Keratinocyte (primary cell): Measurements from ENCODE around the gene CALML3. TPM values are rescaled to one million over a fixed set of nuclear protein-coding genes. Genes with fewer than 3 reads are reported as not detected.

Source experiments
- DNase-seq: peaks from one replicate; pipeline ENCODE4 v3.0.0-alpha.2; 2011; ENCODE audit warnings: low read depth, missing footprints, low spot score
- FAIRE-seq: peaks from 2 replicates; lab custom pipeline; 2011; peaks lifted over from hg19 to GRCh38; lab: Jason Lieb, UNC
- H2AFZ ChIP-seq: 2 replicates; pipeline ENCODE4 v1.6.0; 2012; ENCODE audit warnings: low read length, control low read depth, inconsistent platforms; ENCODE audit not compliant: control insufficient read depth
- H3K27ac ChIP-seq: 2 replicates; pipeline ENCODE4 v1.5.1; 2011; ENCODE audit warnings: low read length; ENCODE audit not compliant: control insufficient read depth, insufficient read depth
- H3K27me3 ChIP-seq: 3 replicates; pipeline ENCODE4 v1.6.0; 2011; ENCODE audit warnings: low read length; ENCODE audit not compliant: control insufficient read depth, insufficient read depth; ENCODE audit errors: extremely low read depth
- H3K36me3 ChIP-seq, 2 experiments: 2 replicates in 1 of 2; 3 replicates in 1 of 2; pipeline ENCODE4 v1.5.1; 2011; ENCODE audit warnings: low read length in 2 of 2, mild to moderate bottlenecking in 1 of 2; ENCODE audit not compliant: control insufficient read depth in 2 of 2, insufficient read depth in 2 of 2; ENCODE audit errors: extremely low read depth in 1 of 2
- H3K4me1 ChIP-seq: 3 replicates; pipeline ENCODE4 v1.5.1; 2011; ENCODE audit warnings: low read length; ENCODE audit not compliant: control insufficient read depth, insufficient read depth; ENCODE audit errors: extremely low read depth
- H3K4me2 ChIP-seq: 3 replicates; pipeline ENCODE4 v1.6.0; 2011; ENCODE audit warnings: low read depth, low read length; ENCODE audit not compliant: control insufficient read depth, insufficient read depth; ENCODE audit errors: extremely low read depth
- H3K4me3 ChIP-seq, 3 experiments: fragments of 200-600 bp in 1 of 3; sonication (generic) in 1 of 3; 2 replicates in 2 of 3; 3 replicates in 1 of 3; pipeline ENCODE4 v1.5.1; 2011 to 2016; ENCODE audit warnings: low read length in 3 of 3, mild to moderate bottlenecking in 3 of 3, control low read depth in 2 of 3, inconsistent platforms in 1 of 3, low read depth in 1 of 3, mixed read lengths in 1 of 3, mixed run types in 1 of 3, moderate library complexity in 1 of 3; ENCODE audit not compliant: control insufficient read depth in 2 of 3, insufficient read depth in 2 of 3; ENCODE audit errors: extremely low read depth in 1 of 3
- H3K79me2 ChIP-seq: 2 replicates; pipeline ENCODE4 v1.6.0; 2012; ENCODE audit warnings: low read length; ENCODE audit not compliant: control insufficient read depth, insufficient read depth
- H3K9ac ChIP-seq: 3 replicates; pipeline ENCODE4 v1.6.0; 2011; ENCODE audit warnings: low read length; ENCODE audit not compliant: control insufficient read depth, insufficient read depth; ENCODE audit errors: extremely low read depth
- H3K9me1 ChIP-seq: 3 replicates; pipeline ENCODE4 v1.6.0; 2011; ENCODE audit warnings: low read length; ENCODE audit not compliant: control insufficient read depth, insufficient read depth; ENCODE audit errors: extremely low read depth
- H3K9me3 ChIP-seq: 2 replicates; pipeline ENCODE4 v1.5.1; 2012; ENCODE audit warnings: low read depth, low read length; ENCODE audit not compliant: control insufficient read depth
- H4K20me1 ChIP-seq: 3 replicates; pipeline ENCODE4 v1.6.0; 2011; ENCODE audit warnings: low read length; ENCODE audit not compliant: control insufficient read depth, insufficient read depth; ENCODE audit errors: extremely low read depth
- CTCF ChIP-seq, 3 experiments: IDR thresholded peaks in 1 of 3; conservative IDR thresholded peaks in 1 of 3; optimal IDR thresholded peaks in 1 of 3; 2 replicates in 2 of 3; 3 replicates in 1 of 3; pipeline versions ENCODE3 to v1.5.1; 2011; ENCODE audit warnings: low read length in 3 of 3, mild to moderate bottlenecking in 3 of 3, moderate library complexity in 2 of 3, control low read depth in 1 of 3, inconsistent platforms in 1 of 3; ENCODE audit not compliant: insufficient read depth in 2 of 3; ENCODE audit errors: extremely low read depth in 1 of 3
- EZH2 ChIP-seq: IDR thresholded peaks from one replicate; pipeline ENCODE4 v1.6.1; 2012; ENCODE audit warnings: inconsistent platforms, mild to moderate bottlenecking, low read length, moderate library complexity
- dilution Hi-C: fragments of 300-500 bp; cut with MboI; formaldehyde crosslinking; loops from one replicate; pipeline ENCODE4 v1.7.0; 2020; ENCODE audit warnings: low sequenced_read_pairs; ENCODE audit not compliant: extremely low pct_ligation_motif_present
- polyA plus RNA-seq, 5 experiments: library from polyadenylated mRNA; depleted of rRNA in 3 of 5; stranded (reverse) in 3 of 5; stranded (forward) in 1 of 5; unstranded in 1 of 5; fragments of >200 nt; gene quantifications; 1 replicate in 1 of 5; 2 replicates in 3 of 5; 3 replicates in 1 of 5; pipeline versions ENCODE4 v1.2.1 to v1.2.3, GENCODE V29; 2011 to 2012; ENCODE audit warnings: missing spikeins in 2 of 5, low read depth in 1 of 5, low replicate concordance in 1 of 5

The CALML3 gene
- polyA plus RNA-seq, 1 donor (not counting 4 experiments of a cell fraction or from before 2014, with no cell fraction given), result 7.6 TPM

DNA sequence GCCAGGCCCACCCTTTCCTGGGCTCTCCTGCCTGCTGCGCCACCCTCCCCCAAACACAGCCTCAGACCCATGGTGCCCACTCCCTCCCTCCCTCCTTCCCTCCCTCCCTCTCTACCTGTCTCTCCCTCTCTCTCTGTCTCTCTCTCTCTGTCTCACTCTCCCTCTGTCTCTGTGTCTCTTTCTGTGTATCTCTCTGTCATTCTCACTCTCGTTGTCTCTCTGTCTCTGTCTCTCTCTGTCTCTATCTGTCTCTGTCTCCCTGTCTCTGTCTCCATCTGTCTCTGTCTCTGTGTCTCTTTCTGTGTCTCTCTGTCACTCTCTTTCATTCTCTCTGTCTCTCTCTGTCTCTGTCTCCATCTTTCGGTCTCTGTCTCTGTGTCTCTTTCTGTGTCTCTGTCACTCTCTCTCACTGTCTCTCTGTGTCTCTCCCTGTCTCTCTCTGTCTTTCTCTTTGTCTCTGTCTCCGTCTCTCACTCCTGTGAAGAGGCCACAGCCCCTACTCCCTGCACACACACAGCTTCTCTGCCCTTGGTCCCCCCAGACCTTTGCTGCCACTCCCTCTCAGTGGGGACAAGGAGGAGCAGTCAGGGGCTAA lies 51.5 kb downstream of the CALML3 start:
- dilution Hi-C loops, result no loop called here
- Histone ChIP-seq H3K9me3 (no peaks in the 10 kb centered on the region), H3K27me3 (no peaks in the 10 kb centered on the region), H3K4me3 (no peak overlapping the region), H3K79me2 (no peaks in the 10 kb centered on the region), H2AFZ (peak overlapping the region; percentile 54), H3K36me3 (no peaks in the 10 kb centered on the region), H3K9me1 (no peaks in the 10 kb centered on the region), H3K4me1 (peaks cover 18% of the 10 kb centered on the region), H3K27ac (peak overlapping the region; percentile 19), H4K20me1 (no peaks in the 10 kb centered on the region), H3K4me2 (no peak overlapping the region), H3K9ac (peak overlapping the region; percentile 28)
- DNase-seq (no peak), FAIRE-seq (no peak)
- TF ChIP-seq CTCF (optimal IDR thresholded peaks at IDR 0.05 in 1 of 3, IDR thresholded peaks at IDR 0.05 in 1 of 3, conservative IDR thresholded peaks at IDR 0.05 in 1 of 3; ENCODE audit: extremely low read depth in 1 of 3, insufficient read depth in 2 of 3, low read length in 3 of 3) (no peak), EZH2 (no peak)

Other genes starting within 250 kb of the CALML3 start
- not detected in 3 replicates for gene UCN3, start 160.0 kb upstream of the CALML3 start, polyA plus RNA-seq
- gene TUBAL3, start 120.1 kb upstream of the CALML3 start, polyA plus RNA-seq, result 1.5 to 2.6 TPM (median 2.6 TPM) in 3 replicates
- 129 to 233 TPM (median 214 TPM) in 3 replicates for gene NET1, start 112.4 kb upstream of the CALML3 start, polyA plus RNA-seq
- 5.7 to 11.4 TPM (median 7.3 TPM) in 3 replicates for gene CALML5, start 25.4 kb upstream of the CALML3 start, polyA plus RNA-seq
- gene ASB13, start 141.6 kb downstream of the CALML3 start, polyA plus RNA-seq, result 6.4 to 8.4 TPM (median 8.1 TPM) in 3 replicates
- gene TASOR2, start 159.9 kb downstream of the CALML3 start, polyA plus RNA-seq, result 34.9 to 40.4 TPM (median 35.0 TPM) in 3 replicates